NCI-H1694 treated with DMSO at 0.1 percent for 48 hours (cell line): ENCODE results near the gene SLCO3A1.
"Not testable (repeated sequence)": the region's sequence is repeated elsewhere in the genome, so short reads cannot be mapped to it uniquely, and the experiment has no call there.

Experiments used
- DNase-seq: peaks from one replicate; lab custom pipeline; 2025; lab: John Stamatoyannopoulos, UW

The SLCO3A1 gene

GRCh38 chr15:91940496-91941381 lies 87.2 kb downstream of the SLCO3A1 start:
- DNase-seq, result no peak

DNA sequence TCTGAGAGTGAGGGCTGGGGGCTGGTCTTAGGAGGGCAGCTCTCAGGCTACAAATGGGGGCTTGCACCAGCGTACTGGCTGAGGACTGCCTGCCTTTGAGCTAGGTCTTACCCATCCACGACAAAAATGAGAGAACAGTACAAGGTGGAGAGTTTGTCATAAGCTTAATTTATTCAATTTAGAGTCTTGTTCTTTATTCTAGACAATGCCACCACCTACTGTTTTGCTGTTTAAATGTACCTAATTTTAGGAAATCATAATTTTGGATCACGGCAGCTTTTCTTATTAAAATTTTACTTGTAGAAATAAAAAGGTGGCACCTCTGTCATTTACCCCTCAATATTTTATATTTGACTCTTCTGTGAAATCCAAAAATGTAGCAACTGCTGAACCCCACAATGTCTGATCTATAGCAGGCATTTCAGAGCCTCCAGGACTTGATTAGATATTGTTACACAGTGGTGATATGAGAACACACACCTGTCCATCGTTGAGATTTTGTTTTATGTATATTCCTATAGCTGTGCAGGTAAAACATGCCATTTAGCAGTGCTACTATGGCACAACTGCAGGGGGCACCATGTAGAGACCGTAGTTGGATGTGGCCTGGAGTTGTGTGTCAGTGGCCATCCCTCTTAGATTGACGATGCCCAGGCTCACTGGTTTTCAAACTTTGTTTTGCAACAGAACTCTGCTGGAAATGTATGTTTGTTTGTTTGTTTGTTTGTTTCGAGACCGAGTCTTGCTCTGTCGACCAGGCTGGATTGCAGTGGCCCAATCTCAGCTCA lies 88.6 kb downstream of the SLCO3A1 start:
- peak; percentile 30 for DNase-seq

DNA sequence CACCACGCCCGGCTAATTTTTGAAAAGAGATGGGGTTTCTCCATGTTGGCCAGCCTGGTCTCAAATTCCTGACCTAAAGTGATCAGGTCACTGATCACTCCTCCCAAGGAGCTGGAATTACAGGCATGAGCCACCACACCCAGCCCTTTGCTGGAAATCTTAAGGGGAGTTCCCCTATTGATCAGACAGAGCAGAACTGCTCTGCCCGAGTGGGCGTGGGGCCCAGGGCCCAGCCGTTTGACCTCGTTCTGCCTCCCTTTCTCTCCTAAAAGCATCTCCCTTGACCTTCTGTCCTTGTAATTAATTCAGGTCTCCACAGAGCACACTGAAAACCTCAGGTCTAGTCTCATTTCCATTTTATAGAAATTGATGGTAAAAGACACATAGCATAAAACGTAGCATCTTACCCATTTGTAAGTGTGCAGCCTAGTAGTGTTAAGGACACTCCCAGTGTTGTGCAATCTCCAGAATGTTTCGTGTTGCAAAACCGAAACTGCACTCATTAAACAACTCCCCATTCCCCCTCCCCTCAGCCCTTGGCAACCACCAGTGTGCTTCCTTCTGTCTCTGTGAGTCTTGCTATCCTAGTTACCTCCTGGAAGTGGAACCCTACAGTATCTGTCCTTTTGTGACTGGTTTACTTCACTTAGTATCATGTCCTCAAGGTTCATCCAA lies 89.3 kb downstream of the SLCO3A1 start:
- DNase-seq, result peak; percentile 69

DNA sequence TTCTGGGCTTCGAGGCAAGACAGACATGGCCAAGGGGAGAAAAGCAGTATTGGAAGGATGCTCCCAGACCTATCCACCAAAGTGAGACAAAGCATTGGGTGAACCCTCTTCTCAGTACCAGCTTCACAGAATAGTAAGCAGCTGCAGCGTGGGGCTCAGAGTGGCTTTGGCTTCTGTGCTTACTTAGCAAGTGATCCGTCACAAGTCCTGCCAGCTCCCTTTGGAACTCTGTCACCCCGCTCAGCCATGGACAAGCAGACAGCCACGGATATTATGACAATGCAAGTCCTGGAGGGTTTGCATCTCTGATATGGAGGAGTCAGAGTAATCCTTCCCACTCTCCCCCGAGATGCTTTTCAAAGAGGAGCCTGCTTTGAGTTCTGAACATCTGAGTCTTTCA lies 90.8 kb downstream of the SLCO3A1 start:
- no peak for DNase-seq

- no peak for DNase-seq
Observed at GRCh38 chr15:91945385-91945784, 91.9 kb downstream of the SLCO3A1 start.

DNA sequence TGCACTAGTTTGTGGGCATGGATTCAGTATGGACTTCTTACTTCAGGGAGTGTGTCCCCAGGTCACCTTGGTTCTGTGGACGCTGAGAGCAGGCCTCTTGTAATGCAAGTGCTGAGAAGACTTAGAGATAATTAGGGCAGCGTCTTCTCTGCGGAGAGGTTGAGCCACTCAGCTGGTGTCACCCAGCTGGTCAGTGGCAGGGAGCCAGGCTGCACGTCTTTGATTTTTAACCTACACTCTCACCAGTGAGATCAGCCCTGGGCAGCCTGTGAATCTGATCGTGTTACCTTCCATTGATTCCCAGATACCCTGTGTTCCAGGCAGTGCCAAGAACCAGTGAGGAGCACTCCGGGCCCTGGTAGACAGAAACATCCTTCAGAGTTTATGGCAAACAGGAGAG lies 92.6 kb downstream of the SLCO3A1 start:
- no peak for DNase-seq

- DNase-seq, result no peak
Observed at GRCh38 chr15:91946581-91947292, 93.2 kb downstream of the SLCO3A1 start.

DNA sequence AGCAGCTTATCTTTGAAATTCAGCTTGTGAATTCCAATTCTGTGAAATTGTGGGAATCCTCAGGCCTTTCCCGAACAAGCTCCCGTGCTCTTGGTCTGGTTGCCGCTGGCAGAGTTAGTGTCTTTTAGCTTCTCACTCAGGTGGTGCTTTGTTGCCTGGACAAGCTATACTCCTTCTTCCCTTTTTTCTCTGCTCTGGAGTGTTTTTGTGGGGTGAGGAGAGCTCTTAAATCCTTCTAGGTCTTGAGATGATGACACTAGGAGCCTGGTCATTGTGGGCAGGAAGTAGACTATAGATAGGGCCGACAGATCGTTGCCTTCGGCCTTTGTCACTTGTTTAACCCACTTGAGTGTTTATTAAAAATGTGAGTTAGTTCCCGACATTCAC lies 93.8 kb downstream of the SLCO3A1 start:
- DNase-seq, result no peak

DNA sequence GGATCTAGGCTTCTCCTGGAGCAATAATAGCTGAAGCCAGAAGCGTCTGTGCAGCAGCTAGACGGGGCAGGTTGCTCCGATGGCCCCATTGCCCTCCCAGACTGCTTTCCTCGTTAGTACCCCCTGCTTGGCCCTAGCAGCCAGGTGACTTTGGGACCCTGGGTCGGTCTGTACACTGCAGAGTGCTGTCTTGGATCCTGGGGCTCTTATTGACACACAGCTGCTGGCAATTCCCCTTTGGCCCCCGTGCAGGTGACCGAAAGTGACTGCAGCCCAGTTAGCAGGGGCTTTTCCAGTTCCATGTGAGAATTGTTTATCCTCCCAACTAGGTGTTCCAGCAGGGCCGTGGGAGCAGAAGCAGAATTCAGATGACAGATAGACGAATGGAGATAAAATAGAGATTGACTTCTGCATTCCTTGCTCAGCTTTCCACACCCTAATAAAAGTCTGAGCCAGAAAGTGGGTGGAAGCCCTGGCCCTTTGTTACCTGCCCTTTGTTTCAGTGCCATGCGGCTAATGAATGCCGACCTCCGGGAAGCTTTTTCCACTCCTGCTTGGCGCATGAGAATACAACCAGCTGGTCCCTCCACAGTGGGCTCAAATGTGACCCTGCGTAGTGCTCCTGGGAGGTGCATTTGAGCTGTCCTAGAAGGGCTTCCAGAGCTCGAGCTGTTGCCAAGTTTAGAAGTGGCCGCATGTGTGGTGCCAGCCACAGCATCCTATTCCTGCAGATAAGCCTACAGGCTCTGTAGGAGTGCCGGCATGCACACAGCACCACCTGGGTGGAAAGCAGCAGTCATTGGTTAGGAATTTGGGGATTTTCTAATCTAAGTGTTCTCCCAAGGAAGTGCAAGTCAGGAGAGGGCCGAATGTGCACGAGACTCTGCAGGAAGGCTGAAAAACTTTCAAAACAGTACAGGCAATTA lies 94.4 kb downstream of the SLCO3A1 start:
- no peak for DNase-seq

- DNase-seq, result no peak
Observed at GRCh38 chr15:91949361-91949760, 95.9 kb downstream of the SLCO3A1 start.

GRCh38 chr15:91950054-91950453 lies 96.5 kb downstream of the SLCO3A1 start:
- no peak for DNase-seq

DNA sequence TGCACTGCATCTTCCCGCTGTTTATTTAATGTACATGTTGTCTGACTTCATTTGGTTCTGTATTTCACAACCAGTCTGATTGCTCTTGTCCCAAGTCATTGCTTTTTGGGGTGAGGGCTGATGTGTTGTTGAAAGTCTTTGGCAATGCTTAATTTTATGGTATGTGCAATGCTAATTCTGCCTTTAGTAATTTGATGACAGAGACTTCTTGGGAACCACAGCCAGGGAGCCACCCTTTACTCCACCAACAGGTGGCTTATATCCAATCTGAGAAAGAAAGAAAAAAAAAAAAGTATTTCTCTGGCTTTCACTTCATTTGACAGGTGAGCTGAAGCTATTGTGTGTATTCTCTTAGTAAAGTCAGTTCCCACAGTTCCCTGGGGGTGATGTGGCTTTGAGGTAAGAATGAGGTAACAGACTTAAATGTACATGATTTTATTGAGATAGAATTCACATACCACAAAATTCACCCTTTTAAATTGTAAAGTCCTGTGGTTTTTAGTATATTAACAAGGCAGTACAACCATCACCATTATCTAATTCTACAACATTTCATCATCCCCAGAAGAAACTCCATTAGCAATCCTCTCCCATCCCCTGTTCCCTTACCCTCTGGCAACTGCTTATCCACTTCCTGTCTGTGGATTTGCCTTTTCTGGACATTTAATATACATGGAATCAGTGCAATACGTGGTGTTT lies 97.3 kb downstream of the SLCO3A1 start:
- no peak for DNase-seq

GRCh38 chr15:91952216-91952615 lies 98.7 kb downstream of the SLCO3A1 start:
- DNase-seq, result no peak

- DNase-seq, result no peak
Observed at GRCh38 chr15:91953432-91953831, 99.9 kb downstream of the SLCO3A1 start.

DNA sequence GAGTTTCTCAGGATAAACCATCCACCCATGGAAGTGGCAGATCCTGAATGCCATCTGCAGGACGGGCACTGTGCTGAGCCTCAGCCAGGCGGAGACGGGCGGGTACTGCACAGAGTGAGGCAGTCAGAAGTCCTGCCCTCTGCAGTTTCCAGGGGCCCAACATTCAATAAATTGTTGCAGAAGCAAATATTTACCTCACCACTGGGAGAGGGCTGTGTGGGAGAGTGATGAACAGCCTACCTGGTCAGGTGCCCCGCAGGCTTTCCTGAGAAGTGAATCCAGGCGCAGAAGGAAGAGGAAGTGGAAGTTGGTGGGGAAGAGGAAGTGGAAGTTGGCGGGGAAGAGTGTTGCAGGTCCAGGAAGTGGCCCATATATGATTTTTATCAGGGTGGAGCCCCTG lies 100.8 kb downstream of the SLCO3A1 start:
- DNase-seq, result no peak

- DNase-seq, result no peak
Observed at GRCh38 chr15:91956026-91956723, 102.7 kb downstream of the SLCO3A1 start.

DNA sequence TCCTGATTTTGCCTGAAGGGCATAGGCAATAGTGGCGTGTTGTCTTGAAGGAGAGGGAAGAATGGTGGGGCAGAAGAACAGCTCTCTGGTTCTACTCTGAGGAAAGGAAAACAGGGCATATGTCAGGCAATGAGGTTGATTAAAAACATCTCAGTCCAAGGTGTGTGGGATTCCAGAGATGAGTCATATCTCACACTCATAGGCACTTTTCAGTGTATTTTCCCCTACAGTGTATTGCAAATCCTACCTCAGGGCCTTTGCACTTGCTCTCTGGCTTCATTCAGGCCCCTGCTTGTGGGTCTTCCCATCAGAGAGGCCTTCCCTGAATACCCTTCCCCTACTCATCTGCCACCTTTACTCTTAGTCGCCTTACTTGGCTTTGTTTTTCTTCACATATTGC lies 107.8 kb downstream of the SLCO3A1 start:
- DNase-seq, result no peak

DNA sequence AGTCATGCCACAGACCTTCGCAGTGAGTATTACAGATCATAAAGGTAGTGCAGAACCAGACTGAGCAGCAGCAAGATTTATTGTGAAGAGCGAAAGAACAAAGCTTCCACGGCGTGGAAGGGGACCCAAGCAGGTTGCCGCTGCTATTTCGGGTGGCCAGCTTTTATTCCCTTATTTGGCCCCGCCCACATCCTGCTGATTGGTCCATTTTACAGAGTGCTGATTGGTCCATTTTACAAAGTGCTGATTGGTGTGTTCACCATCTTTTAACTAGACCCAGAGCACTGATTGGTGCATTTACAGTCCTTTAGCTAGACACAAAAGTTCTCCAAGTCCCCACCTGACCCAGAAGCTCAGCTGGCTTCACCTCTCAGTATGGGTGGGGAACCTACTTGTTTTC lies 110.2 kb downstream of the SLCO3A1 start:
- DNase-seq, result not testable (repeated sequence)

DNA sequence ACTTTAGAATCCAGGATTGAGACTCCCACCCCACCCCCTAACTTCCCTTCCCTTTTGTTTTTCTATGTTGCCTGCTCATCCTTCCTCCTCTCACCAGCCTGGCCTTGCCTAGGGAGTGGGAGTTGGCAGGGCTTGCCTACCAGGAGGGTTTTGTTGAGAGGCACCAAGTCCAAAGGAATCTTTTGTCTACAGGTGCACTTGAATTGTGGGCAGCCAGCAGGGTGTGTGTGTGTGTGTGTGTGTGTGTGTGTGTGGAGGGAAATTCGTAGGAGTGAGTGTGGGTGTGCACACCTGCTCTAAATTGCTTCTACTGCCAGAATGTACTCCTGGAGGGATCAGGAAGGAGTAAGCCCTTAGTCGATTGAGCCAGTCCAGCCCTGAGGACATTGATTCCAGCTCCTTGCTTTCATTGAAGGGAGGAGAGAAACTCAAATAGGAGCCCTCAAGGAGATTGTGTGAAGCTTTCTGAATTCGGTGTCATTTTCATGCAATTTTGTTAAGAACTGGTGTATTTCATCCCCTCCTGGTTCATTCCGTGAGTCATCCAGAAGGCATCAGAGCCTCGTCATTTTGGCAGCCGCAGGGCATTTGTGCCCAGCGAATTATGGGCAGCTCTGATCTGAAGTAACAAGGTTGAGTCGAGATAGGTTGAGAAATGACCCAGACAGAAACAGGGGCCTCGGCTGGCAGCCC lies 112.1 kb downstream of the SLCO3A1 start:
- no peak for DNase-seq
